Gastrocnemius medialis (tissue), 4 donors: ENCODE data around the gene SIAH1.

ENCODE experiments used
- POLR2A ChIP-seq, 2 donors: fragments of 450-650 bp; IDR thresholded peaks; one replicate each; pipeline ENCODE4 v1.6.1; 2017; ENCODE audit warnings: antibody characterized with exemption in 2 of 2, mild to moderate bottlenecking in 2 of 2, moderate library complexity in 2 of 2
- TF ChIP-seq, protein P1 (sequence below), 5 experiments: fragments of 450-650 bp in 3 of 5; fragments of 200-600 bp in 2 of 5; sonication (generic) in 2 of 5; IDR thresholded peaks in 4 of 5; conservative IDR thresholded peaks in 1 of 5; 1 replicate in 4 of 5; 2 replicates in 1 of 5; pipeline ENCODE4 v1.5.1; 2016 to 2019; ENCODE audit warnings: antibody characterized with exemption in 5 of 5, mild to moderate bottlenecking in 3 of 5, moderate library complexity in 3 of 5

DNA sequence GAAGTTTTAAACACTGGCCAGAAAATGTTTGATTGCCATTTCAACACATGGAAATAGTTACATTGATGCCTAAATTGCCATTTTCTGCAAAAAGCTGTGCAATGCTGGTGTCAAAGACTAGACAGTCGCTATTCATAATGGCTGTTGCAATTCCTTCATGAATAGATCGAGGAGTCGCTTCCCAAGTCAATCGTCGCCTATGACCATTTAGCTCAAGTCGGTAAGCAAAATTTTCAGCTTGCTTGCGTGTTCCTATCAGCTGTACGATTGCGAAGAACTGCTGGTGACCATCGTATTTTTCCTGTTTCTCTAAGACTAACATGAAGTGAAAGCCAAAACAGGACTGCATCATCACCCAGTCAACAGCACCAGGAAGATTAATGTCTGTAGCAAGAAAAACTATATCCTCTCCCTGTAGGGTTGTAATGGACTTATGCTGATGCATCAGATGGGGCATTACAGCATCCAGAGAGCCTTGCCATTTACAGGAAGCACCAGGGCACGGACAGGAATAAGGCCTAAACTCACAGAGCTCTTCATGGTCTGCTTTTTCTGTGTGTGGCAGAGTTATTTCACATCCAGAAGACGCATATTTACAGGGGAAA lies 23.6 kb downstream of the SIAH1 start:
- TF ChIP-seq, protein P1, sequence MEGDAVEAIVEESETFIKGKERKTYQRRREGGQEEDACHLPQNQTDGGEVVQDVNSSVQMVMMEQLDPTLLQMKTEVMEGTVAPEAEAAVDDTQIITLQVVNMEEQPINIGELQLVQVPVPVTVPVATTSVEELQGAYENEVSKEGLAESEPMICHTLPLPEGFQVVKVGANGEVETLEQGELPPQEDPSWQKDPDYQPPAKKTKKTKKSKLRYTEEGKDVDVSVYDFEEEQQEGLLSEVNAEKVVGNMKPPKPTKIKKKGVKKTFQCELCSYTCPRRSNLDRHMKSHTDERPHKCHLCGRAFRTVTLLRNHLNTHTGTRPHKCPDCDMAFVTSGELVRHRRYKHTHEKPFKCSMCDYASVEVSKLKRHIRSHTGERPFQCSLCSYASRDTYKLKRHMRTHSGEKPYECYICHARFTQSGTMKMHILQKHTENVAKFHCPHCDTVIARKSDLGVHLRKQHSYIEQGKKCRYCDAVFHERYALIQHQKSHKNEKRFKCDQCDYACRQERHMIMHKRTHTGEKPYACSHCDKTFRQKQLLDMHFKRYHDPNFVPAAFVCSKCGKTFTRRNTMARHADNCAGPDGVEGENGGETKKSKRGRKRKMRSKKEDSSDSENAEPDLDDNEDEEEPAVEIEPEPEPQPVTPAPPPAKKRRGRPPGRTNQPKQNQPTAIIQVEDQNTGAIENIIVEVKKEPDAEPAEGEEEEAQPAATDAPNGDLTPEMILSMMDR (IDR thresholded peaks at IDR 0.05 in 4 of 5, conservative IDR thresholded peaks at IDR 0.05 in 1 of 5), result no peak
- no peak for TF ChIP-seq POLR2A (IDR thresholded peaks at IDR 0.05)
